CD4-positive, alpha-beta T cell treated with Interleukin-15 for 1 hour (primary cell): ENCODE data around the gene B3GALT4.
A peak's percentile ranks its signal among the peaks of the same experiment; 100 is the strongest.

Experiments
- DNase-seq: peaks from one replicate; pipeline ENCODE4 v3.0.0-alpha.2; 2020

Gene B3GALT4

GRCh38 chr6:33292996-33293682 is 16.2 kb downstream of the B3GALT4 start:
- DNase-seq = no peak

- no peak for DNase-seq
Measured at GRCh38 chr6:33294086-33294823, 17.3 kb downstream of the B3GALT4 start.

GRCh38 chr6:33295621-33296369 is 18.9 kb downstream of the B3GALT4 start:
- DNase-seq = no peak

- no peak for DNase-seq
Measured at GRCh38 chr6:33296797-33297405, 20.0 kb downstream of the B3GALT4 start.

- no peak for DNase-seq
Measured at GRCh38 chr6:33297406-33297955, 20.6 kb downstream of the B3GALT4 start.

GRCh38 chr6:33297956-33298772 is 21.2 kb downstream of the B3GALT4 start:
- DNase-seq = peak; percentile 89

- DNase-seq = peak; percentile 79
Measured at GRCh38 chr6:33298773-33299236, 21.9 kb downstream of the B3GALT4 start, which contains the start of gene RGL2. Gene RGL2 (minus strand): TSS chr6:33298942. CDS start chr6:33298610, 332 bp downstream.

GRCh38 chr6:33299237-33299944 is 22.5 kb downstream of the B3GALT4 start:
- DNase-seq = peak; percentile 93

- DNase-seq = no peak
Measured at GRCh38 chr6:33301877-33302276, 25.0 kb downstream of the B3GALT4 start.

GRCh38 chr6:33304216-33304615 is 27.3 kb downstream of the B3GALT4 start:
- DNase-seq = no peak

GRCh38 chr6:33305052-33305451 is 28.1 kb downstream of the B3GALT4 start:
- DNase-seq = no peak

GRCh38 chr6:33306356-33306755 is 29.4 kb downstream of the B3GALT4 start:
- DNase-seq = no peak

GRCh38 chr6:33312361-33313104 is 35.6 kb downstream of the B3GALT4 start:
- DNase-seq = peak; percentile 95

- peak; percentile 61 for DNase-seq
Measured at GRCh38 chr6:33313105-33313708, 36.3 kb downstream of the B3GALT4 start.

GRCh38 chr6:33313709-33314514 is 37.0 kb downstream of the B3GALT4 start, which contains the start of gene TAPBP:
Gene TAPBP (minus strand): TSS chr6:33314078. CDS start chr6:33314041, 37 bp downstream.
- DNase-seq = peak; percentile 95

GRCh38 chr6:33314515-33314942 is 37.6 kb downstream of the B3GALT4 start:
- DNase-seq = peak; percentile 93

GRCh38 chr6:33314943-33315792 is 38.2 kb downstream of the B3GALT4 start:
- DNase-seq = peak; percentile 63
